K562 (cell line): ENCODE measurements around the gene LBP. TPM values are rescaled to one million over a fixed set of nuclear protein-coding genes. Genes with fewer than 3 reads are reported as not detected.

Source experiments
- ATAC-seq: fragments of 200-7000 bp; cut with Tn5 transposase; 3 replicates; pipeline ENCODE4 v1.9.1; 2020; ENCODE audit warnings: moderate library complexity
- BruUV-seq: library from RNA; stranded (reverse); fragments of 400-500 nt; replicated peaks from 2 replicates; lab custom pipeline; 2021; lab: Mats Ljungman, UMichigan
- CTCF ChIA-PET: fragments of 300-600 bp; formaldehyde crosslinking; extraction: SDS; loops from one replicate; lab custom pipeline; 2021; ENCODE audit warnings: low intra/inter-chr PET ratio; lab: Yijun Ruan, JAX
- POLR2A ChIA-PET: fragments of 300-600, 350-650 bp; sonication (Branson Sonifier 250); formaldehyde crosslinking; extraction: SDS; loops from one replicate; lab custom pipeline; 2021; ENCODE audit warnings: antibody characterized with exemption, inconsistent platforms; lab: Yijun Ruan, JAX
- DNase-seq, 4 experiments: peaks; one replicate each; pipeline versions ENCODE4 v3.0.0 to v3.0.0-alpha.2; 2011 to 2018; ENCODE audit warnings: low spot score in 3 of 4, mixed read lengths in 3 of 4; ENCODE audit errors: extremely low read depth in 1 of 4
- FAIRE-seq: peaks from 2 replicates; lab custom pipeline; 2011; peaks lifted over from hg19 to GRCh38; lab: Jason Lieb, UNC
- H2AFZ ChIP-seq: 2 replicates; pipeline ENCODE4 v1.6.0; 2011; ENCODE audit warnings: low read depth, low read length, control low read depth, inconsistent platforms
- H3K27ac ChIP-seq: fragments of 200-600 bp; 3 replicates; pipeline ENCODE4 v1.8.0; 2011; ENCODE audit warnings: low read depth, mild to moderate bottlenecking, control low read depth, inconsistent platforms, low read length, moderate library complexity, mixed read lengths; ENCODE audit errors: extremely low read depth
- H3K27me3 ChIP-seq, 2 experiments: fragments of 300-600 bp in 1 of 2; 2 replicates in 1 of 2; 3 replicates in 1 of 2; pipeline versions ENCODE4 v1.6.0 to v1.8.0; 2011; ENCODE audit warnings: inconsistent platforms in 2 of 2, low read length in 2 of 2, mild to moderate bottlenecking in 1 of 2, mixed read lengths in 1 of 2, moderate library complexity in 1 of 2; ENCODE audit not compliant: control insufficient read depth in 2 of 2, insufficient read depth in 2 of 2
- H3K36me3 ChIP-seq: fragments of 300-600 bp; 3 replicates; pipeline ENCODE4 v1.8.0; 2011; ENCODE audit warnings: mild to moderate bottlenecking, low read length, inconsistent platforms; ENCODE audit not compliant: control insufficient read depth, insufficient read depth
- H3K4me1 ChIP-seq, 2 experiments: fragments of 200-600 bp in 1 of 2; replicated peaks in 1 of 2; 2 replicates in 1 of 2; 3 replicates in 1 of 2; pipeline versions ENCODE4 v1.5.1 to v1.8.0; 2011; ENCODE audit warnings: inconsistent platforms in 2 of 2, low read length in 2 of 2, mild to moderate bottlenecking in 1 of 2, mixed read lengths in 1 of 2, moderate library complexity in 1 of 2; ENCODE audit not compliant: control insufficient read depth in 2 of 2, insufficient read depth in 2 of 2
- H3K4me2 ChIP-seq: 2 replicates; pipeline ENCODE4 v1.6.1; 2011; ENCODE audit warnings: low read length, control low read depth, inconsistent platforms, mixed read lengths; ENCODE audit not compliant: insufficient read depth
- H3K4me3 ChIP-seq: fragments of 200-600 bp; sonication (generic), shearing (Covaris generic); 2 replicates; pipeline ENCODE4 v1.5.1; 2016; ENCODE audit warnings: control low read depth, inconsistent platforms
- H3K79me2 ChIP-seq: fragments of 200-600 bp; 3 replicates; pipeline ENCODE4 v1.8.0; 2011; ENCODE audit warnings: low read length, inconsistent platforms; ENCODE audit not compliant: control insufficient read depth, insufficient read depth
- H3K9ac ChIP-seq, 2 experiments: 2 replicates each; pipeline versions ENCODE4 v1.6.0 to v1.6.1; 2011; ENCODE audit warnings: low read depth in 2 of 2, low read length in 2 of 2, control low read depth in 1 of 2, inconsistent platforms in 1 of 2, mild to moderate bottlenecking in 1 of 2, mixed read lengths in 1 of 2; ENCODE audit not compliant: insufficient read depth in 1 of 2
- H3K9me1 ChIP-seq: one replicate; pipeline ENCODE4 v1.6.0; 2011; ENCODE audit warnings: inconsistent platforms, mild to moderate bottlenecking, low read length, moderate library complexity; ENCODE audit not compliant: control insufficient read depth, insufficient read depth
- H3K9me3 ChIP-seq: replicated peaks from 2 replicates; pipeline ENCODE4 v1.5.1; 2011; ENCODE audit warnings: low read depth, low read length, inconsistent platforms; ENCODE audit not compliant: control insufficient read depth, insufficient read depth
- H4K20me1 ChIP-seq: replicated peaks from 2 replicates; pipeline ENCODE4 v1.6.1; 2011; ENCODE audit warnings: low read length, inconsistent platforms, mixed read lengths; ENCODE audit not compliant: control insufficient read depth, insufficient read depth
- BHLHE40 ChIP-seq: IDR thresholded peaks from 2 replicates; pipeline ENCODE4 v1.6.1; 2011; ENCODE audit warnings: low read length, improper control_type of control experiment
- C11orf30 ChIP-seq: fragments of 450-650 bp; IDR thresholded peaks from 2 replicates; pipeline ENCODE4 v1.6.1; 2016; ENCODE audit warnings: low read depth, mild to moderate bottlenecking
- CXXC5 ChIP-seq: fragments of 250-450 bp; sonication (Bioruptor Pico); IDR thresholded peaks from 2 replicates; pipeline ENCODE4 v1.8.0; 2022; ENCODE audit warnings: inconsistent platforms, mild to moderate bottlenecking, moderate library complexity
- HCFC1 ChIP-seq: IDR thresholded peaks from 2 replicates; pipeline ENCODE4 v1.6.1; 2012; ENCODE audit warnings: low read depth, low read length, improper control_type of control experiment
- MTA3 ChIP-seq: fragments of 450-650 bp; formaldehyde crosslinking; IDR thresholded peaks from 2 replicates; pipeline ENCODE4 v1.6.1; 2017; ENCODE audit warnings: mild to moderate bottlenecking, borderline replicate concordance
- NFIC ChIP-seq: fragments of 450-650 bp; IDR thresholded peaks from 2 replicates; pipeline ENCODE4 v1.6.1; 2017; ENCODE audit warnings: mild to moderate bottlenecking, inconsistent platforms
- NFYB ChIP-seq: IDR thresholded peaks from 2 replicates; pipeline ENCODE4 v1.6.1; 2011; ENCODE audit warnings: mild to moderate bottlenecking, moderate library complexity; ENCODE audit not compliant: insufficient read length; ENCODE audit errors: extremely low read depth
- SIX5 ChIP-seq, 2 experiments: IDR thresholded peaks; 2 replicates each; pipeline ENCODE4 v1.6.1; 2011; ENCODE audit warnings: low read length in 2 of 2, borderline replicate concordance in 1 of 2, low read depth in 1 of 2, mild to moderate bottlenecking in 1 of 2, moderate library complexity in 1 of 2; ENCODE audit not compliant: insufficient read depth in 1 of 2
- STAG1 ChIP-seq: sonication (generic); formaldehyde crosslinking; IDR thresholded peaks from 2 replicates; pipeline ENCODE4 v1.5.0; 2020; ENCODE audit warnings: missing genetic modification reagents, borderline replicate concordance
- TCF7 ChIP-seq: sonication (generic); IDR thresholded peaks from 2 replicates; pipeline ENCODE4 v1.6.1; 2016; ENCODE audit warnings: antibody characterized with exemption, borderline replicate concordance
- YBX1 ChIP-seq: fragments of 450-650 bp; IDR thresholded peaks from 2 replicates; pipeline ENCODE4 v1.7.1; 2016; ENCODE audit warnings: mild to moderate bottlenecking
- ZNF133 ChIP-seq: fragments of 250-450 bp; sonication (Bioruptor Pico); IDR thresholded peaks from 2 replicates; pipeline ENCODE4 v1.4.0; 2020; ENCODE audit warnings: mild to moderate bottlenecking
- ZNF316 ChIP-seq: fragments of 450-650 bp; IDR thresholded peaks from 2 replicates; pipeline ENCODE4 v1.6.1; 2016
- ZNF764 ChIP-seq: fragments of 250-450 bp; sonication (Bioruptor Pico); IDR thresholded peaks from 2 replicates; pipeline ENCODE4 v1.4.0; 2020; ENCODE audit warnings: low read depth, mild to moderate bottlenecking, moderate library complexity
- WGBS: fragments of 100-300 bp; shearing (Covaris generic); methylation state at CpG from one replicate; pipeline ENCODE4 v1.1.6; 2016; ENCODE audit warnings: low coverage, mixed read lengths; ENCODE audit not compliant: insufficient coverage; ENCODE audit errors: missing lambda C conversion rate; 5-methylcytosine and 5-hydroxymethylcytosine counted together
- in situ Hi-C: fragments of 300-500 bp; cut with MboI; formaldehyde crosslinking; loops from 4 replicates; pipeline ENCODE4 v1.15.0; 2018; ENCODE audit warnings: inconsistent platforms, mixed read lengths
- intact Hi-C: fragments of 100-400 bp; cut with micrococcal nuclease; formaldehyde crosslinking; loops from 2 replicates; pipeline ENCODE4 v1.14.2; 2022
- polyA plus RNA-seq, 8 experiments: library from polyadenylated mRNA; depleted of rRNA in 4 of 8; stranded (reverse) in 5 of 8; unstranded in 3 of 8; fragments of >200 nt; fragmentation: Nextera tagmentation in 2 of 8; fragmentation: Illumina TruSeq in 1 of 8; extraction: Ambion mirVana in 2 of 8; extraction: Trizol in 1 of 8; gene quantifications; 2 replicates each; pipeline versions ENCODE4 v1.2.1 to v1.2.3, GENCODE V29; 2011 to 2014; ENCODE audit warnings: inconsistent platforms in 1 of 8, missing spikeins in 1 of 8
- total RNA-seq, 7 experiments: library from RNA; depleted of rRNA in 6 of 7; stranded (reverse); fragments of >200 nt in 6 of 7; fragmentation: Illumina TruSeq in 2 of 7; extraction: Trizol in 2 of 7; gene quantifications; 2 replicates each; pipeline versions ENCODE4 v1.2.1 to v1.2.3, GENCODE V29; 2011 to 2021; ENCODE audit warnings: low replicate concordance in 1 of 7
- TF ChIP-seq, protein P1 (sequence below): fragments of 450-650 bp; IDR thresholded peaks from 2 replicates; pipeline ENCODE4 v1.6.1; 2016

LBP gene
- total and polyA plus RNA-seq, 9 of the 15 experiments (the other 6 are each of a cell fraction or from before 2014, with no cell fraction given) = 0.06 to 0.31 (median 0.09) TPM; not detected in 3

DNA sequence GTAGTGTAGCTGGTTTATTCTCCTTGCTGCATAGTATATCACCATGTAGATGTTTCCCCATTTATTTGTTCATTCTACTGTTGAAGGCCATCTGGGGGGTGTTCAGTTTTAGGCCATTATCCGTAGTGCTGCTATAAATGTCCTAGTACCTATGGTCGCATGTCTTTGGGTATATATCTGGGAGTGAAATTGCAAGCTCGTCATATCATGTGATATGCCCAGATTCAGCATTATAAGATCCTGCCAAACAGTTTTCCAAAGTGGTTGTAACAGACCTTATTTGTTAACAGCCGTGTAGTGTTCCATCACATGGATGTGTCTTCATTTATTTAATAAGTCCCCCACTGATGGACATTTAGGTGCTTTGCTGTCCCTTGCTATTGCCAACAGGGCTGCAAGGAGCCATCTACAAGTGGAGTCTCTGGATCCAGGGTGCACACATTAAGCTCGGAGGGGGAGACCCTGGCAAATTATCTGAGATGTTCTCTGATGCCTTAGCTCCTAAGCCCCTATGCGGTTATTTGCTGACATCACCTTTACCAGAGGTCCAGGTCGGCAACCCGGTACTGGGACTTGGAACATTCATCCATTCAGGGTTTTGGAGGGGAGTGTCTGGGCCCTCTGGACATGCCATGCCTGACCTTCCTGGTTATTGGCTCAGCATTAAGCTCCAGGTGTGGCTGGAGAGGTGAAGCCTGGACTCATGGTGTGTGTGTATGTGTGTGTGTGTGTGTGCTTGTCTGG is 16.9 kb downstream of the LBP start:
- WGBS = 16% methylated on average over 8 of the region's 8 CpGs
- Histone ChIP-seq H3K36me3 (no peaks in the 10 kb centered on the region), H4K20me1 (no peaks in the 10 kb centered on the region; the same call in 1 of the 2 replicates), H3K9me3 (no peaks in the 10 kb centered on the region), H3K9me1 (no peaks in the 10 kb centered on the region), H3K27me3 (peaks cover 2 to 13% of the 10 kb centered on the region in 2 experiments; a peak in 3 of 5 replicates), H3K9ac (no peak overlapping the region), H2AFZ (no peak overlapping the region), H3K4me1 (peaks cover 4 to 10% of the 10 kb centered on the region in 2 experiments), H3K79me2 (no peaks in the 10 kb centered on the region), H3K27ac (no peak overlapping the region), H3K4me3 (no peak overlapping the region), H3K4me2 (no peak overlapping the region)
- intact Hi-C loops = no loop called here
- DNase-seq (no peak), ATAC-seq (no peak), FAIRE-seq (no peak)
- TF ChIP-seq C11orf30 (peak; percentile 35; the same call in 1 of the 2 replicates), ZNF316 (0 out of 2 replicates have a peak, but pooled peaks have one; percentile 43), NFIC (no peak)
- ChIA-PET CTCF (no interaction called here), POLR2A (interaction anchor here (0.6 to 1.1 kb wide), 4 partner anchors 9 to 740 kb away, joined by 3 to 9 read pairs (median 4); no protein-coding TSS in a partner anchor)
- in situ Hi-C loops = no loop called here
- BruUV-seq = no TSS peak

DNA sequence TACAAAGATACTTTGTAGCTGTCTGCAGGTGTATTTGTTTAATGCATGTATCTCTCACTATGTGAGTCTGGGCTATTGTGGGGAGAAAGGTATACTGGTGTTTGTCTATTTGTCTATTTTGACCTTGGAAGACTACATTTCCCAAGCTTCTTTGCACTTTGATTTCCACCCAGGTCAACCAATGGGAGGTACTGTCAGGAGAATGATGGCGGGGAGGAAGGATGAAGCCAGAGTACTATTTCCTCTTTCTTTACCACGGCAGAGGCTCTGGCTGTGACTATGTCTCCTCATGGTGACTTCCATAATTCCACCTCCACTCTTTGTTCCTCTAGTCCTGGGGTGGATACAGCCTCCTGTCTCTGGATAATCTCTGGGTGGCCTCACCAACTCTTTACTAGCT is 23.1 kb downstream of the LBP start:
- peak; percentile 6 for FAIRE-seq
- POLR2A ChIA-PET = interaction anchor here (0.5 to 1.7 kb wide), 3 partner anchors 36 to 49 kb away, joined by 3 to 5 read pairs (median 3); no protein-coding TSS in a partner anchor
- TF ChIP-seq ZNF133 (CRISPR knock-in tag) (no peak), STAG1 (no peak), YBX1 (no peak), TCF7 (no peak), HCFC1 (peak; percentile 83), ZNF764 (CRISPR knock-in tag) (no peak), MTA3 (no peak), SIX5 (IDR thresholded peaks at IDR 0.05; ENCODE audit: borderline replicate concordance in 1 of 2, insufficient read depth in 1 of 2, low read depth in 1 of 2, low read length in 2 of 2) (peak; percentile 35 to 63; a peak in 3 of 4 replicates), BHLHE40 (no peak), NFYB (peak; percentile 30), CXXC5 (no peak)
- TF ChIP-seq, protein P1, sequence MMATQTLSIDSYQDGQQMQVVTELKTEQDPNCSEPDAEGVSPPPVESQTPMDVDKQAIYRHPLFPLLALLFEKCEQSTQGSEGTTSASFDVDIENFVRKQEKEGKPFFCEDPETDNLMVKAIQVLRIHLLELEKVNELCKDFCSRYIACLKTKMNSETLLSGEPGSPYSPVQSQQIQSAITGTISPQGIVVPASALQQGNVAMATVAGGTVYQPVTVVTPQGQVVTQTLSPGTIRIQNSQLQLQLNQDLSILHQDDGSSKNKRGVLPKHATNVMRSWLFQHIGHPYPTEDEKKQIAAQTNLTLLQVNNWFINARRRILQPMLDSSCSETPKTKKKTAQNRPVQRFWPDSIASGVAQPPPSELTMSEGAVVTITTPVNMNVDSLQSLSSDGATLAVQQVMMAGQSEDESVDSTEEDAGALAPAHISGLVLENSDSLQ = peak; percentile 96

More for the DNA sequence above, 23.1 kb downstream of the LBP start:
- Histone ChIP-seq H3K4me2 (peak overlapping the region; percentile 42; the same call in 1 of the 2 replicates), H3K9me3 (no peaks in the 10 kb centered on the region), H3K27me3 (peaks cover 2 to 16% of the 10 kb centered on the region in 2 experiments; a peak in 3 of 5 replicates), H3K4me1 (peaks cover 7 to 14% of the 10 kb centered on the region in 2 experiments; a peak in 4 of 5 replicates), H2AFZ (peak overlapping the region; percentile 86), H3K36me3 (no peaks in the 10 kb centered on the region), H3K9ac (no peak overlapping the region), H3K79me2 (no peaks in the 10 kb centered on the region), H3K9me1 (no peaks in the 10 kb centered on the region), H4K20me1 (no peaks in the 10 kb centered on the region), H3K4me3 (no peak overlapping the region), H3K27ac (no peak overlapping the region)
- BruUV-seq = no TSS peak
- CTCF ChIA-PET = no interaction called here
- in situ Hi-C loops (no loop called here), intact Hi-C loops (no loop called here)
- peak; percentile 46 to 79 (median 74) for DNase-seq
- ATAC-seq = peak; percentile 89
- WGBS = 5% methylated on average over 2 of the region's 2 CpGs
